Smooth muscle cell (in vitro differentiated cells): Measurements from ENCODE around the gene APOL1. TPM values are rescaled to one million over a fixed set of nuclear protein-coding genes. Genes with fewer than 3 reads are reported as not detected.
A peak's percentile ranks its signal among the peaks of the same experiment; 100 is the strongest.

ENCODE experiments used
- DNase-seq: peaks from one replicate; lab custom pipeline; 2025; ENCODE audit not compliant: unreplicated experiment; lab: John Stamatoyannopoulos, UW
- H2AFZ ChIP-seq: fragments of 200-600 bp; sonication (generic); 2 replicates; pipeline ENCODE4 v1.6.0; 2016; ENCODE audit warnings: antibody characterized with exemption, low read depth, mild to moderate bottlenecking
- H3F3A ChIP-seq: fragments of 200-600 bp; sonication (generic); 2 replicates; pipeline ENCODE4 v1.6.0; 2017; ENCODE audit warnings: antibody characterized with exemption, low read depth
- H3K27ac ChIP-seq: fragments of 200-600 bp; sonication (generic); 2 replicates; pipeline ENCODE4 v1.5.1; 2016; ENCODE audit warnings: low read depth, mild to moderate bottlenecking
- H3K27me3 ChIP-seq: fragments of 200-600 bp; sonication (generic); 2 replicates; pipeline ENCODE4 v1.6.1; 2016; ENCODE audit warnings: low read depth, mild to moderate bottlenecking
- H3K36me3 ChIP-seq: fragments of 200-600 bp; sonication (generic); 2 replicates; pipeline ENCODE4 v1.5.1; 2016; ENCODE audit warnings: low read depth
- H3K4me1 ChIP-seq: fragments of 200-600 bp; sonication (generic); 2 replicates; pipeline ENCODE4 v1.5.1; 2016; ENCODE audit warnings: low read depth
- H3K4me2 ChIP-seq: fragments of 200-600 bp; sonication (generic); 2 replicates; pipeline ENCODE4 v1.6.0; 2016; ENCODE audit warnings: mild to moderate bottlenecking
- H3K4me3 ChIP-seq: fragments of 200-600 bp; sonication (generic); 2 replicates; pipeline ENCODE4 v1.5.1; 2016; ENCODE audit warnings: mild to moderate bottlenecking
- H3K79me2 ChIP-seq: fragments of 200-600 bp; sonication (generic); 2 replicates; pipeline ENCODE4 v1.6.0; 2016; ENCODE audit warnings: low read depth, mild to moderate bottlenecking
- H3K9ac ChIP-seq: fragments of 200-600 bp; sonication (generic); 2 replicates; pipeline ENCODE4 v1.6.0; 2016; ENCODE audit warnings: low read depth
- H3K9me3 ChIP-seq: fragments of 200-600 bp; sonication (generic); replicated peaks from 2 replicates; pipeline ENCODE4 v1.5.1; 2016; ENCODE audit warnings: low read depth
- H4K20me1 ChIP-seq: fragments of 200-600 bp; sonication (generic); 2 replicates; pipeline ENCODE4 v1.6.0; 2016; ENCODE audit warnings: low read depth
- CTCF ChIP-seq: fragments of 200-600 bp; sonication (generic); IDR thresholded peaks from 2 replicates; pipeline ENCODE4 v1.5.1; 2017; ENCODE audit warnings: borderline replicate concordance, mild to moderate bottlenecking, antibody characterized with exemption; ENCODE audit not compliant: insufficient read depth, poor library complexity, severe bottlenecking
- WGBS: methylation state at CpG from one replicate; pipeline ENCODE4 v1.1.7; 2016; ENCODE audit warnings: low lambda C conversion rate; 5-methylcytosine and 5-hydroxymethylcytosine counted together
- polyA plus RNA-seq: library from polyadenylated mRNA; unstranded; fragments of >200 nt; fragmentation: Nextera tagmentation; extraction: Ambion mirVana; gene quantifications from 2 replicates; pipeline ENCODE4 v1.2.1, GENCODE V29; 2016
- total RNA-seq: library from RNA; depleted of rRNA; stranded (reverse); fragments of >200 nt; gene quantifications from 2 replicates; pipeline ENCODE4 v1.2.3, GENCODE V29; 2014

The APOL1 gene
- total and polyA plus RNA-seq, 2 experiments from 2014 or later = 0.62 TPM; not detected in 1

DNA sequence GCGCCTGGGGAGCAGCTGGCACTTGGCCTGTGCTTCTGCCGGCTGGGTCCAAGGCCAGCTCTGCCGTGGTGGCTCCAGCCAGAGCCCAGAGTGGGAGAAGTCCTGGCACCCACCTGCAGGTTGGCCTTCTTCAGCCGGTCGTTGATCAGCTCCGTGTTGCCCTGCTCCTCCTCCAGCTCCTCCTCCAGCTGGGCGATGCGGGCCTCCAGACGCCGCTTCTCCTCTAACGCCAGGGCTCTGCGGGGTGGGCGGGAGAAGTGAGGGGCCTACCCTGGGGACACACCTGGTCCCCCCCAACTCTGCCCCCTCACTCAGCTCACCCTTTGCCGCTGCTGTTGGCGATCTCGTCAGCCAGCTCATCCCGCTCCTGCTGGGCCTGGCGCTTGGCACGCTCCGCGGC lies 32.6 kb downstream of the APOL1 start:
- H3K79me2 ChIP-seq = peaks cover 15% of the 10 kb centered on the region
- no peak for TF ChIP-seq CTCF
- no peaks in the 10 kb centered on the region for H3K27me3 ChIP-seq
- WGBS = 98% methylated on average over 21 of the region's 21 CpGs
- H3F3A ChIP-seq = peaks cover 81% of the 10 kb centered on the region
- DNase-seq = no peak
- peak overlapping the region; percentile 19 for H3K27ac ChIP-seq
- H4K20me1 ChIP-seq = peaks cover 95% of the 10 kb centered on the region
- H2AFZ ChIP-seq = no peak overlapping the region
- H3K36me3 ChIP-seq = peaks cover 45% of the 10 kb centered on the region
- H3K4me3 ChIP-seq = no peak overlapping the region
- H3K4me2 ChIP-seq = no peak overlapping the region
- H3K4me1 ChIP-seq = no peaks in the 10 kb centered on the region
- no peaks in the 10 kb centered on the region for H3K9me3 ChIP-seq
- H3K9ac ChIP-seq = no peak overlapping the region

DNA sequence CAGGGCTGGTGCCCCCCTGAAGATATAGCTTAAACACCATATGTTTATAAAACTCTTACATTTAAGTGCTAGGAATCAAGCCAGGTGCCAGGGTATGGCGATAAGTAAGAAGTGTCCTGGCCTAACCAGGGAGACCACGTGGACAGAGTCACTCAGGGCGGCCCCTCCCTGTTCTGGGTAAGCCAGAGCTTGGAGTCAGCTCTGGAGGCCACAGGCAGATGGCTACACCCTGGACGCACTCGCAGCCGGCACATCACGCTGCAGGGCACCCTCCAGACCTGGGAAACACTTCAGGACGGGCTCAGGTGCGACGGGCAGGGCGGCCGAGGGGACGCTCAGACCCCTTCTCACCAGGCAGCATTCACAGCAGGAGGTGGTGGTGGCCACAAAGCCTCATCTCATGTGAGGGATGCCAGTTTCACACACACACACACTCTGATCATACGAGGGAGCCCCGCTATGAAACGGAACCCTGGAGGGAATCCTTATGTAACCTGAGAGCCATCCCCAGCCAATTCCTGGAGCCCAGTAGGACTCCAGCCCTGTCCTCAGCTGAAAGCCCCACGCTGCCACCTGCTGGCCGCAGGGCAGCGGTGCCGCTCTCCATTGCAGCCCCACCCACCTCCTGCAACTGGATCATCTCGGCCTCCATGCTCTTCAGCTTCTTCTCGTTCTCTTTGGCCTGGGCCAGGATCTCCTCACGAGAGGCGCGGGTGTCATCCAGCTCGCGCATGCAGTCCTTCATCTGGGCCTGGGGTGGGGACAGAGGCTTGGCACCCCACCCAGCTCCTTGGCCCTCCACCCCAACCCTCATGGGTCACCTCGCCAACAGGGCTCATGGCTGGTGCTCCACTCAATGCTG lies 33.4 kb downstream of the APOL1 start:
- Histone ChIP-seq H3K36me3 (peaks cover 41% of the 10 kb centered on the region), H3F3A (peaks cover 75% of the 10 kb centered on the region), H3K4me1 (no peaks in the 10 kb centered on the region), H3K4me2 (no peak overlapping the region), H3K9ac (no peak overlapping the region), H3K79me2 (peaks cover 15% of the 10 kb centered on the region), H4K20me1 (peaks cover 87% of the 10 kb centered on the region), H3K27me3 (no peaks in the 10 kb centered on the region), H3K27ac (peak overlapping the region; percentile 19), H2AFZ (no peak overlapping the region), H3K9me3 (no peaks in the 10 kb centered on the region), H3K4me3 (no peak overlapping the region)
- DNase-seq = peak; percentile 16
- 82% methylated on average over 28 of the region's 28 CpGs for WGBS
- TF ChIP-seq CTCF = peak; percentile 82

DNA sequence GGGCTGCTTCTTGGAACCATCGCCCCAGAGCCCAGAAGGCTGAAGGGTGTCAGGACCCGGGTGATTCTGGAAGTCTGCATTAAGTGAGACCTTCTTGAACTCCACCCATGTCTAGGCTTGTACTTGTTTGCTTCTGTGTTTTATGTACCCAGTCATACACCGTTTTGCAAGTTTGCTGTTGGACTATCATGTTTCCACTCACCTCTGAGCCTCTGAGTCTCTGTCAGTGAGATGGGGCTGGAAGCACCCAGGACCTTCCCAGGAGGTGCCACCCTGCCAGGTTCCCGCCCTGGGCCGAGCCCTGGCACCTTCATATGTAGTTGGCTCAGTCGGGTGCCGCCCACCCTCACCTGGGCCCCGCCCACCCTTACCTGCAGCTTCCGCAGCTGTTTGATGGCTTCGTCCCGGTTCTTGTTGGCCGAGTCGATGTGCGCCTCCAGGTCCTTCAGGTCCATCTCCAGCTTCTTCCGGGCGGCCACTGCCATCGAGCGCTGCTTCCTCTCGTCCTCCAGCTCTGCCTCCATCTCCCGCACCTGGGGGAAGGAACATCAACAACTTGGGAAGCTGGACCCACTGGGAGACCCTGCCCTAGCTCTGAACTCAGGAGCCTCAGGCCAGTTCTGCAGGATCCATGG lies 35.1 kb downstream of the APOL1 start:
- Histone ChIP-seq H3K36me3 (peaks cover 39% of the 10 kb centered on the region), H3K4me2 (no peak overlapping the region), H3K9ac (no peak overlapping the region), H3K9me3 (no peaks in the 10 kb centered on the region), H3F3A (peaks cover 73% of the 10 kb centered on the region), H4K20me1 (peaks cover 85% of the 10 kb centered on the region), H3K27me3 (no peaks in the 10 kb centered on the region), H3K27ac (no peak overlapping the region), H3K79me2 (peaks cover 21% of the 10 kb centered on the region), H2AFZ (no peak overlapping the region), H3K4me1 (no peaks in the 10 kb centered on the region), H3K4me3 (no peak overlapping the region)
- over 99% methylated on average over 11 of the region's 20 CpGs for WGBS
- no peak for TF ChIP-seq CTCF
- DNase-seq = no peak
